GM12878 (cell line): Measurements from ENCODE around the gene U2AF2. TPM values are rescaled to one million over a fixed set of nuclear protein-coding genes. Genes with fewer than 3 reads are reported as not detected.
A peak's percentile ranks its signal among the peaks of the same experiment; 100 is the strongest.

Experiments used
- BCL11A ChIP-seq: IDR thresholded peaks from 2 replicates; pipeline ENCODE4 v1.6.1; 2011; ENCODE audit warnings: low read depth, low read length
- BHLHE40 ChIP-seq, 2 experiments: fragments of 450-650 bp in 1 of 2; IDR thresholded peaks; 2 replicates each; pipeline ENCODE4 v1.6.1; 2011 to 2017; ENCODE audit warnings: low read depth in 2 of 2, borderline replicate concordance in 1 of 2, improper control_type of control experiment in 1 of 2, low read length in 1 of 2, mild to moderate bottlenecking in 1 of 2
- BMI1 ChIP-seq: fragments of 450-650 bp; IDR thresholded peaks from 2 replicates; pipeline ENCODE4 v1.6.1; 2016; ENCODE audit warnings: mild to moderate bottlenecking, moderate library complexity, borderline replicate concordance
- ETV6 ChIP-seq, 2 experiments: fragments of 450-650 bp in 1 of 2; IDR thresholded peaks in 1 of 2; conservative IDR thresholded peaks in 1 of 2; 2 replicates each; pipeline ENCODE4 v1.6.1; 2014; ENCODE audit warnings: antibody characterized with exemption in 1 of 2, borderline replicate concordance in 1 of 2, low read depth in 1 of 2, mild to moderate bottlenecking in 1 of 2, moderate library complexity in 1 of 2
- FOS ChIP-seq: IDR thresholded peaks from 3 replicates; pipeline ENCODE4 v1.6.1; 2011; ENCODE audit warnings: borderline replicate concordance; ENCODE audit not compliant: insufficient read length; ENCODE audit errors: extremely low read depth
- IRF4 ChIP-seq: IDR thresholded peaks from 2 replicates; pipeline ENCODE4 v1.6.1; 2011; ENCODE audit warnings: low read depth, low read length
- POLR2AphosphoS2 ChIP-seq: IDR thresholded peaks from 2 replicates; pipeline ENCODE4 v1.6.1; 2011; ENCODE audit warnings: low read depth, mild to moderate bottlenecking, low read length, improper control_type of control experiment, moderate library complexity
- RCOR1 ChIP-seq: conservative IDR thresholded peaks from 2 replicates; pipeline ENCODE4 v1.6.1; 2012; ENCODE audit warnings: low read depth, low read length, improper control_type of control experiment
- RFX5 ChIP-seq: IDR thresholded peaks from 2 replicates; pipeline ENCODE4 v1.6.1; 2011; ENCODE audit warnings: low read depth, low read length, improper control_type of control experiment
- SIN3A ChIP-seq: IDR thresholded peaks from 2 replicates; pipeline ENCODE4 v1.6.1; 2012; ENCODE audit warnings: low read depth, low read length, improper control_type of control experiment
- SREBF1 ChIP-seq: IDR thresholded peaks from 2 replicates; pipeline ENCODE4 v1.6.1; 2012; ENCODE audit warnings: mild to moderate bottlenecking, low read length
- polyA plus RNA-seq, 11 experiments: library from polyadenylated mRNA; depleted of rRNA in 4 of 11; unstranded in 6 of 11; stranded (reverse) in 5 of 11; fragments of >200 nt; fragmentation: Nextera tagmentation in 4 of 11; fragmentation: Illumina TruSeq in 1 of 11; extraction: Ambion mirVana in 4 of 11; extraction: Trizol in 1 of 11; gene quantifications; 1 replicate in 1 of 11; 2 replicates in 10 of 11; pipeline versions ENCODE4 v1.2.1 to v1.2.3, GENCODE V29; 2011 to 2016; ENCODE audit warnings: inconsistent platforms in 2 of 11, missing spikeins in 2 of 11, low read depth in 1 of 11
- total RNA-seq, 4 experiments: library from RNA; depleted of rRNA in 3 of 4; stranded (reverse); fragments of >200 nt in 3 of 4; fragmentation: Illumina TruSeq in 1 of 4; extraction: Trizol in 1 of 4; gene quantifications; 2 replicates each; pipeline versions ENCODE4 v1.2.1 to v1.2.3, GENCODE V29; 2013 to 2021
- TF ChIP-seq, protein P1 (sequence below): fragments of 450-650 bp; IDR thresholded peaks from 2 replicates; pipeline ENCODE4 v1.6.1; 2017; ENCODE audit warnings: mild to moderate bottlenecking
- TF ChIP-seq, protein P2 (sequence below): IDR thresholded peaks from 2 replicates; pipeline ENCODE4 v1.6.1; 2011; ENCODE audit warnings: low read depth, low read length, improper control_type of control experiment, borderline replicate concordance
- TF ChIP-seq, protein P3 (sequence below): fragments of 150-350 bp; IDR thresholded peaks from 2 replicates; pipeline ENCODE4 v1.6.1; 2016; ENCODE audit warnings: low read depth, low read length
- TF ChIP-seq, protein P4 (sequence below): fragments of 150-350 bp; IDR thresholded peaks from 2 replicates; pipeline ENCODE4 v1.6.1; 2014; ENCODE audit warnings: mild to moderate bottlenecking, low read depth, low read length
- TF ChIP-seq, protein P5 (sequence below): fragments of 450-650 bp; formaldehyde crosslinking; IDR thresholded peaks from 2 replicates; pipeline ENCODE4 v1.4.0; 2020; ENCODE audit warnings: mild to moderate bottlenecking, moderate library complexity

U2AF2 gene
- total and polyA plus RNA-seq, 10 of the 15 experiments (the other 5 are each of a cell fraction or from before 2014, with no cell fraction given) = 3.0 to 338 (median 130) TPM

DNA sequence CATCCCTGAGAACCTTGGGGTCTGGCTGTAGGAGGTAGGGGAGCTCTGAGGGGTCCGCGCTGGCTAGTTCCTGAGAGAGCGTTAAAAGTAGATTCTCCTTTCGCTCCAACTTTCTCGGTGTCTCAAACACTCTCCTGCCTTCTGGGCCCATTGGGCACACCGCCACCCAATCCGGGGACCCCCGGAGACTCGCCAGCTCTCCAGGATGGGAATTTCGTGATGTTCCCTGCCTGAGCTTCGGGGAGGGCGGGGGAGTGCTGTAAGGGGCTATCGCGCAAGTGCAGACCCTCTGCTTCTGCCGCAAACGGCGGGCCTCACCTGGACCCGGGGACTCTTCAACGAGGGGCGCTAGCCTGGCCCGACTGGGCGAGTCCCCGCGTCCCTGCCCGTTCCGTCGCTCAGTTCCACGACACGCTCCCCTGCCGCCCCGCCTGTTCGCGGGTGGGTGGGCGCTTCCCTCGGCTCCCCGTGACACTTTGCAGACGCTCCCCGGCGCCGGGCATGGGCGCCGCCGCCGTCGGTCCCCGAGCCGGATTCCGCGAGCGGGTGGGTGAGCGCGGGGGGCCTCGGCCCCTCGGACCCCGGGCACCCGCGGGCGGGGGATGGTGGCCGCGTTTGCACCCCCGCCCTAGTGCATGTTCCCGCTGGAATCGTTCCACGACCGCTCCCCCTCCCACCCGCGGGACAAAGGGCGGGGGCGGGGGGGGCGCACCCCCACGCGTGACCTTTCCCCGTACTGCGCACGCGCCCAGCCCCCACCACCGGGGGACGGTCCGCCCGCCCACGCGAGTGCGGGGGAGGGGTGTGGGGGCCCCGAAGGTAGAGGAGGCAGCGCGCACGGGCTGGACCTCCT is 6.9 kb upstream of the U2AF2 start, which contains the start of gene CCDC106 (continued):
- TF ChIP-seq RFX5 = no peak
- TF ChIP-seq IRF4 = no peak
- TF ChIP-seq FOS = no peak
- TF ChIP-seq ETV6 (conservative IDR thresholded peaks at IDR 0.05 in 1 of 2, IDR thresholded peaks at IDR 0.05 in 1 of 2; ENCODE audit: borderline replicate concordance in 1 of 2, low read depth in 1 of 2) = no peak
- TF ChIP-seq, protein P1, sequence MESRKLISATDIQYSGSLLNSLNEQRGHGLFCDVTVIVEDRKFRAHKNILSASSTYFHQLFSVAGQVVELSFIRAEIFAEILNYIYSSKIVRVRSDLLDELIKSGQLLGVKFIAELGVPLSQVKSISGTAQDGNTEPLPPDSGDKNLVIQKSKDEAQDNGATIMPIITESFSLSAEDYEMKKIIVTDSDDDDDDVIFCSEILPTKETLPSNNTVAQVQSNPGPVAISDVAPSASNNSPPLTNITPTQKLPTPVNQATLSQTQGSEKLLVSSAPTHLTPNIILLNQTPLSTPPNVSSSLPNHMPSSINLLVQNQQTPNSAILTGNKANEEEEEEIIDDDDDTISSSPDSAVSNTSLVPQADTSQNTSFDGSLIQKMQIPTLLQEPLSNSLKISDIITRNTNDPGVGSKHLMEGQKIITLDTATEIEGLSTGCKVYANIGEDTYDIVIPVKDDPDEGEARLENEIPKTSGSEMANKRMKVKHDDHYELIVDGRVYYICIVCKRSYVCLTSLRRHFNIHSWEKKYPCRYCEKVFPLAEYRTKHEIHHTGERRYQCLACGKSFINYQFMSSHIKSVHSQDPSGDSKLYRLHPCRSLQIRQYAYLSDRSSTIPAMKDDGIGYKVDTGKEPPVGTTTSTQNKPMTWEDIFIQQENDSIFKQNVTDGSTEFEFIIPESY = no peak
- TF ChIP-seq, protein P2, sequence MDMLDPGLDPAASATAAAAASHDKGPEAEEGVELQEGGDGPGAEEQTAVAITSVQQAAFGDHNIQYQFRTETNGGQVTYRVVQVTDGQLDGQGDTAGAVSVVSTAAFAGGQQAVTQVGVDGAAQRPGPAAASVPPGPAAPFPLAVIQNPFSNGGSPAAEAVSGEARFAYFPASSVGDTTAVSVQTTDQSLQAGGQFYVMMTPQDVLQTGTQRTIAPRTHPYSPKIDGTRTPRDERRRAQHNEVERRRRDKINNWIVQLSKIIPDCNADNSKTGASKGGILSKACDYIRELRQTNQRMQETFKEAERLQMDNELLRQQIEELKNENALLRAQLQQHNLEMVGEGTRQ = no peak
- no peak; the same call in 1 of the 2 replicates for TF ChIP-seq SIN3A
- TF ChIP-seq, protein P3, sequence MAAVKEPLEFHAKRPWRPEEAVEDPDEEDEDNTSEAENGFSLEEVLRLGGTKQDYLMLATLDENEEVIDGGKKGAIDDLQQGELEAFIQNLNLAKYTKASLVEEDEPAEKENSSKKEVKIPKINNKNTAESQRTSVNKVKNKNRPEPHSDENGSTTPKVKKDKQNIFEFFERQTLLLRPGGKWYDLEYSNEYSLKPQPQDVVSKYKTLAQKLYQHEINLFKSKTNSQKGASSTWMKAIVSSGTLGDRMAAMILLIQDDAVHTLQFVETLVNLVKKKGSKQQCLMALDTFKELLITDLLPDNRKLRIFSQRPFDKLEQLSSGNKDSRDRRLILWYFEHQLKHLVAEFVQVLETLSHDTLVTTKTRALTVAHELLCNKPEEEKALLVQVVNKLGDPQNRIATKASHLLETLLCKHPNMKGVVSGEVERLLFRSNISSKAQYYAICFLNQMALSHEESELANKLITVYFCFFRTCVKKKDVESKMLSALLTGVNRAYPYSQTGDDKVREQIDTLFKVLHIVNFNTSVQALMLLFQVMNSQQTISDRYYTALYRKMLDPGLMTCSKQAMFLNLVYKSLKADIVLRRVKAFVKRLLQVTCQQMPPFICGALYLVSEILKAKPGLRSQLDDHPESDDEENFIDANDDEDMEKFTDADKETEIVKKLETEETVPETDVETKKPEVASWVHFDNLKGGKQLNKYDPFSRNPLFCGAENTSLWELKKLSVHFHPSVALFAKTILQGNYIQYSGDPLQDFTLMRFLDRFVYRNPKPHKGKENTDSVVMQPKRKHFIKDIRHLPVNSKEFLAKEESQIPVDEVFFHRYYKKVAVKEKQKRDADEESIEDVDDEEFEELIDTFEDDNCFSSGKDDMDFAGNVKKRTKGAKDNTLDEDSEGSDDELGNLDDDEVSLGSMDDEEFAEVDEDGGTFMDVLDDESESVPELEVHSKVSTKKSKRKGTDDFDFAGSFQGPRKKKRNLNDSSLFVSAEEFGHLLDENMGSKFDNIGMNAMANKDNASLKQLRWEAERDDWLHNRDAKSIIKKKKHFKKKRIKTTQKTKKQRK = no peak
- TF ChIP-seq BMI1 = no peak
- TF ChIP-seq SREBF1 = no peak
- TF ChIP-seq POLR2AphosphoS2 = no peak
- TF ChIP-seq BHLHE40 (IDR thresholded peaks at IDR 0.05; ENCODE audit: borderline replicate concordance in 1 of 2, low read depth in 2 of 2, low read length in 1 of 2) = peak; percentile 74 to 93
- TF ChIP-seq, protein P4, sequence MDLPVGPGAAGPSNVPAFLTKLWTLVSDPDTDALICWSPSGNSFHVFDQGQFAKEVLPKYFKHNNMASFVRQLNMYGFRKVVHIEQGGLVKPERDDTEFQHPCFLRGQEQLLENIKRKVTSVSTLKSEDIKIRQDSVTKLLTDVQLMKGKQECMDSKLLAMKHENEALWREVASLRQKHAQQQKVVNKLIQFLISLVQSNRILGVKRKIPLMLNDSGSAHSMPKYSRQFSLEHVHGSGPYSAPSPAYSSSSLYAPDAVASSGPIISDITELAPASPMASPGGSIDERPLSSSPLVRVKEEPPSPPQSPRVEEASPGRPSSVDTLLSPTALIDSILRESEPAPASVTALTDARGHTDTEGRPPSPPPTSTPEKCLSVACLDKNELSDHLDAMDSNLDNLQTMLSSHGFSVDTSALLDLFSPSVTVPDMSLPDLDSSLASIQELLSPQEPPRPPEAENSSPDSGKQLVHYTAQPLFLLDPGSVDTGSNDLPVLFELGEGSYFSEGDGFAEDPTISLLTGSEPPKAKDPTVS = no peak
- TF ChIP-seq, protein P5, sequence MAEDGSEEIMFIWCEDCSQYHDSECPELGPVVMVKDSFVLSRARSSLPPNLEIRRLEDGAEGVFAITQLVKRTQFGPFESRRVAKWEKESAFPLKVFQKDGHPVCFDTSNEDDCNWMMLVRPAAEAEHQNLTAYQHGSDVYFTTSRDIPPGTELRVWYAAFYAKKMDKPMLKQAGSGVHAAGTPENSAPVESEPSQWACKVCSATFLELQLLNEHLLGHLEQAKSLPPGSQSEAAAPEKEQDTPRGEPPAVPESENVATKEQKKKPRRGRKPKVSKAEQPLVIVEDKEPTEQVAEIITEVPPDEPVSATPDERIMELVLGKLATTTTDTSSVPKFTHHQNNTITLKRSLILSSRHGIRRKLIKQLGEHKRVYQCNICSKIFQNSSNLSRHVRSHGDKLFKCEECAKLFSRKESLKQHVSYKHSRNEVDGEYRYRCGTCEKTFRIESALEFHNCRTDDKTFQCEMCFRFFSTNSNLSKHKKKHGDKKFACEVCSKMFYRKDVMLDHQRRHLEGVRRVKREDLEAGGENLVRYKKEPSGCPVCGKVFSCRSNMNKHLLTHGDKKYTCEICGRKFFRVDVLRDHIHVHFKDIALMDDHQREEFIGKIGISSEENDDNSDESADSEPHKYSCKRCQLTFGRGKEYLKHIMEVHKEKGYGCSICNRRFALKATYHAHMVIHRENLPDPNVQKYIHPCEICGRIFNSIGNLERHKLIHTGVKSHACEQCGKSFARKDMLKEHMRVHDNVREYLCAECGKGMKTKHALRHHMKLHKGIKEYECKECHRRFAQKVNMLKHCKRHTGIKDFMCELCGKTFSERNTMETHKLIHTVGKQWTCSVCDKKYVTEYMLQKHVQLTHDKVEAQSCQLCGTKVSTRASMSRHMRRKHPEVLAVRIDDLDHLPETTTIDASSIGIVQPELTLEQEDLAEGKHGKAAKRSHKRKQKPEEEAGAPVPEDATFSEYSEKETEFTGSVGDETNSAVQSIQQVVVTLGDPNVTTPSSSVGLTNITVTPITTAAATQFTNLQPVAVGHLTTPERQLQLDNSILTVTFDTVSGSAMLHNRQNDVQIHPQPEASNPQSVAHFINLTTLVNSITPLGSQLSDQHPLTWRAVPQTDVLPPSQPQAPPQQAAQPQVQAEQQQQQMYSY = no peak
- no peak for TF ChIP-seq BCL11A
- TF ChIP-seq RCOR1 = no peak
